Stimulated activated CD8-positive, alpha-beta memory T cell treated with anti-CD3 and anti-CD28 coated beads, Interleukin-7, amount 100 ng/mL, for 1 hour (primary cell): Measurements from ENCODE around the gene MXRA7.

Experiments
- DNase-seq, 2 donors: peaks; one replicate each; pipeline ENCODE4 v3.0.0-alpha.2; 2020; ENCODE audit warnings: low read depth in 2 of 2

The MXRA7 gene

DNA sequence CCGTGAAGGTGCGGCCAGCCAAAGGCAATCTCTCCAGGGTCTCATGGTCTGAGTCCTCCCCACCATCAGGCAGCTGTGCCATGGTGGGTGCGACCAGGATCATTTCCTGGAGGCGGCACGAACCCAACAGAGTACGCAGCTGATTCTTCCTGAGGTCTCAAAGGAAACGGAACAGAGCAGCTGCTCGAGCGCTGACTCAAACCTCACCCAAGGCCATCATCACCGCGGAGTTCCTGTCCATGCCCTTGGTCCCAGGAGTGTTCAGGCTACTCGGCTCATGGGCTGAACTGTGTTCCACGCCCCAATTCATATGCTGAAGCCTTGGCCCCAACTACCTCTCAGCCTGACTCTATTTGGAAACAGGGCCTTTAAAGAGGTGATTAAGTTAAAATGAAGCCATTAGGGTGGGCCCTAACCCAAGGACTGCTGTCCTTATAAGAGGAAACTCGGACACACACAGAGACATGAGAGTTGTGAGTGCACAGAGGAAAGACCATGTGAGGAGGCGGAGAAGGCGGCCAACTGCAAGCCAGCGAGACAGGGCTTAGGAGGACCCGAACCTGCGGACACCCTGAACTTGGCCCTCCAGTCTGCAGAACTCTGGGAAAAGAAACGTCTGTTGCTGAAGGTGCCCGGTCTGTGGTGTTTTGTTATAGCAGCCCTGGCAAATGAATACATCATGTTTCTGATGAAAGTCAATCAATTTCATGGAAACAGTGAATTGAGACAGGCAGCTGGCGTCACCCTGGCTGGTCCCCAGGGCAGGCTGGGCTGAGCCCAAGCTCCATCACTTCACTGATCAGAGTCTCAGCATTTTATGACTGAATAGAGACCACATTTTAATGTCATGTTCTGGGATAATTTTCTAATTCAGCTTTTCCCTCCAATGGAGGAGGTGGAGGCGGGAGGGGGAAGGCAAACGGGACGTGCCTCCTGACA is 13.7 kb downstream of the MXRA7 start:
- no peak for DNase-seq

- no peak for DNase-seq
These were observed 15.5 kb downstream of the MXRA7 start for GRCh38 chr17:76695059-76695831.

DNA sequence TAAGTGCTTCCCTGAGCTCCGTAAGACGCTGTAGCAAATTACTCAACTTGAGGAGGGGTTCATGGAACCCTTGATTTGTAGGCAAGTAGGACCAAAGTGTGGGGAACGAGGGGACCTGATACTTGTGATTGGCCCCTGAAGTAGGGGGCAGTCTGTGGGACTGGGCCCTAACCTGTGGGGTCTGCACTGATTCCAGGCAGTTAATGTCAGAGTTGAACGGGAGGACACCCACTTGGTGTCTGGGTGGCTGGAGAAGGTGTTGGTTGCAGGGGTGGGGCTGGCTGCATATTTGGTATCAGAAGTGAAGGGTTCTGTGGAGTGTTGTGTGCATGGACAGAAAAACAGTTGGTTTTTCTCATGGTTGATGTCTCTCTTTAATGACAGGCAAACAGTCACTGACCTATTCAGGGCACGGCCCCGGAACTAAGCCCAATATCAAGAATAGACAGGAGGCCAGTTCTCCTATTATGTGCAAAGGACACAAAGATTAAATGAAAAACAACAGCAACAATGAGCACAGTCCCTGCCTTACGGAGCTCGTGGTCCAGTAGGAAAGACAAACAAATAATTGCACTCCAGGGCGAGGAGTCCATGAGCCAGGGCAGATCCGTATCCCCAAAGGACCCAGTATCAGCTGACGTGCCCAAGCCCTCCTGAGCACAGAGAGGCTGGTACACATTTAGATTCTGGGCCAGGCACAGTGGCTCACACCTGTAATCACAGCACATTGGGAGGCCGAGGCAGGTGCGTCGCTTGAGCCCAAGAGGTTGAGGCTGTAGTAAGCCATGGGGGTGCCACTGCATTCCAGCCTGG is 19.2 kb downstream of the MXRA7 start:
- no peak for DNase-seq

GRCh38 chr17:76690596-76691280 is 20.0 kb downstream of the MXRA7 start:
- DNase-seq = no peak

GRCh38 chr17:76689859-76690258 is 20.9 kb downstream of the MXRA7 start:
- no peak for DNase-seq

DNA sequence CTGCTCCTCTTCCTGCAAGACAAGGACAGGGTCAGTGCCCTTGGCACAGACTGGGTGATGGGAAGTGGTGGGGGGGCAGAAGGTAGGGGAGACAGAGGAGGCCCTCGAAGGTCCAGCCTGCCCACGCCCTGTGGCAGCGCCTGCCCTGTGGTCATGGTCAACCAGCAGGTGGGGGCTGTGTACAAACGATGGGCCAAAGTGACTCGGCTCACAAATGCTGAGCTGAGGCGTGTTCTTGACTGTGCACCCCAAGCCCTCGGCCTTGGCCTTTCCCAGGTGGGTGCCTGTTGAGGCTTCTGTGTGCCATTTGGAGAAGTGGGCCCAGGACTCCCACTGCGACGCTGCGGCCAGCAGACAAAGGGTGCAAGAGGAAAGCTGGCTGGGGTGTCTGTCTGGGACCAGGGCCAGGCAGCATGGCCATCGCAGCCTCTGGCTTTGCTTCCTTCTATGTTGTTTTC is 22.6 kb downstream of the MXRA7 start:
- DNase-seq = no peak

- DNase-seq = no peak
These were observed 23.2 kb downstream of the MXRA7 start for GRCh38 chr17:76687298-76688164.

- no peak for DNase-seq
These were observed 24.0 kb downstream of the MXRA7 start for GRCh38 chr17:76686538-76687297.

DNA sequence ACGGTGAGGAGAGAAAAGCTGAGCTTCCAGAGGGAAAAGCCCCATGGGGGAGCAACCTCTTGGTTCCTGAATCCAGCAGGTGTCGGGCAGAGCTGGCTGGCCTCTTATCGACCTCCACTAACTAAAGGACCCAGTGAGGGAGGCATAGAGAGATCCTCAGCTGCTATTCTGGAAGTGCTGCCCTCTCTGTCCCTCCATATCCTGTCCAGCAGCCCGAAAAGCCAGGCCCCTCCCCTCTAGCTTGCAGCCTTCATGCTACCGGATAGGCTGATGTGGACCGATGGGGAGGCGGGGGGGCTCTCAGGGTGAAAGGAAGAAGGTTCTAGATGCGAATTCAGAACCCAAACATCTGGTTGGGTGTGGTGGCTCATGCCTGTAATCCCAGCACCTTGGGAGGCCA is 24.9 kb downstream of the MXRA7 start:
- no peak for DNase-seq

GRCh38 chr17:76685366-76685765 is 25.4 kb downstream of the MXRA7 start:
- DNase-seq = no peak

DNA sequence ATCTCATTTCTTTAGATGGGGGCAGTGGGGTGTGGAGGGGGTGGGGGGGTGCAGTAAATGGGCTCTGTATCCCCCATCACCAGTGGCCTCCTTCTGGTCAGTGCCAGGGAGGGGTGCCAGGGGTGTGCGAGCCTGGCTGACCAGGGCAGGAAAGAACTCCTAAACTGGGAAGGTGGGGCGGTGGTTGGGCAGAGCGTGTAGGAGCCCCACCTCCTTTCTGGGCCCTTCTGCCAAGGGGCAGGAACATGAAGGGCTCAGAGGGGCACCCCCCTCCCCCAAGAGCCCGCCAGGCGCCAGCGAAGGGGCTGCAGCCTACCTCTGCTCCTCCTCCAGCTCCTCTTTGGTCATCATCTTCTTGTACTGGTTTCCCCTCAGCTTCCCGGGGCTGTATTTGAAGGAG is 26.0 kb downstream of the MXRA7 start:
- DNase-seq = no peak

DNA sequence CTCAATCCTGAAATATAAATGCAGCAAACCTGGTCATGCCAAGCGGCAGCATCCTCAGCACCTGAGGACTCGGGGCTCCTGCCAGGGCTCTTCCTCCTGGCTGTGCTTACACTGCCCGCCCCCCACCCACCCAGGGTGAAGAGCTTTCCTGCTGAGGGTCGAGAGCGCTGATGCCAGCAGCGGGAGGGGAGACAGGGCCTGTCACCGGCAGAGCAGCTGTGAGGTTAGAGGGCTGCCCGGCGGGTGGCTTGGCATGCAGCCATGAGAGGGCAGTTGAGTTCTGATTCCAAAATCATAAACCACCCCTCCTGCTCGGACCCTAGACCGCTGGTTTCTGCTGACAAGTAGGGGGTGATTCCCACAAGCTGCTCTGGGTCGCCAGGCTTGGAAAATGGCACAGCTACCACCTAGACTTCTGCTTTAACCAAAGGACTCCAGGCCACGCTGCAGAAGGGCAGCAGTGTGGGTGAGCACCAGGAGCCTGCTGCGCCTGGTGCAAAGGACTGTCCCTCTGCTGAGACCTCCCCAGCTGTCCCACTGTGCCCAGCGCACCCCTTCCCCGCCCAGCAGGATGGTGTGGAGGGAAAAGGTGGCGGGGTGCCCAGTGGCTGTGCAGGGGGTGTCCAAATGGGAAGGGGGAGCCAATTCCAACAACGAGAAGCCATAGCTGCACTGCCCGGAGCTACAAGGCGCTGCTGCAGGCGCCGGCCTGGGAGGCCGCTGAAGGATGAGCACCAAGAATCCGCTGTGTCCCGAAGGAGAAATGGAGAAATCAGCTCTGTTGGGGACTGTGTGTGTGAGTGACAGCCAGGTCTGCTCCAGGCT is 26.6 kb downstream of the MXRA7 start:
- no peak for DNase-seq

GRCh38 chr17:76683011-76683755 is 27.6 kb downstream of the MXRA7 start:
- no peak for DNase-seq

GRCh38 chr17:76682296-76682695 is 28.5 kb downstream of the MXRA7 start:
- DNase-seq = no peak

DNA sequence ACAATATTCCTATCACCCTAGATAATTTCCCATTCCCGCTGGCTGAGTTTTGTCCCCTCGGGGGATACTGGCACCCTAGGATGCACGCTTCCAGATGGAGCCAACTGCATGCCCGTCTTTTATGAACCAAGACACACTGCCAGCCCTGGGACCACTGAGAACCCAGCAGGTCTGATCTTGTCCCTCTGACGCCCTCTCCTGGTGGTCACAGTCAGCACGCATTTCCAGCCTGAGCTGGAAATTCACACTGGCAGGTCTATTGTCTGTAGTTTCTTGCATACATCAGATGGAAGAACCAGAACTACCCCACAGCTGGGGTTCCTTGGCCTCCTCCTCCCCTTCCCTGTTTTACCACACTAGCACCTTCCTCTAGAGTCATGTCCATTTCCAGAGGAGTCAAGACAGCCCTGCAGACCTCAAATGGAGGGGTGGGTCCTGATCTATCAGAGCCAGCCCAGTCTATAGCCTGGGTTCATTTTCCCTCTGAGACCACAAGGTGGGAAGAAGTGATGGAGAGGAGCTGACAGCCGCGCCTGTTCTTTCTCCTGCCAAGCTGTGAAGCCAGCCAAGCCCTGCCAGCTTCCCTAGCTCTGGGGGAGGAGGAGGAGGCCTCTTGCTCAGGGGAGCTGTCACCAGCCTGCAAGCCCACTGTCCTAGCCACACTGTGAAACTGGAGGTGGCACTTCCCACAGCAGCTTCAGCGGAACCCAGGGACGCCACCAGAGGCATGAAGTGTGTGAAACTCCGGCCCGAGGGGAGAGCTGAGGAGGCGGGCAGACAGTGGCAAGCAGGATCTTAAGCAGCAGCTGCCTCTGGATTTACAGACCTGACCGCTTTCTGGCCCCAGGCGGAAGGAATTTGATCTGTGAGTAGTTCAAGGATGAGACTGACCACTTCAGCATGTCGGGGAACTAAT is 29.3 kb downstream of the MXRA7 start:
- DNase-seq = peak; percentile 41 to 49

DNA sequence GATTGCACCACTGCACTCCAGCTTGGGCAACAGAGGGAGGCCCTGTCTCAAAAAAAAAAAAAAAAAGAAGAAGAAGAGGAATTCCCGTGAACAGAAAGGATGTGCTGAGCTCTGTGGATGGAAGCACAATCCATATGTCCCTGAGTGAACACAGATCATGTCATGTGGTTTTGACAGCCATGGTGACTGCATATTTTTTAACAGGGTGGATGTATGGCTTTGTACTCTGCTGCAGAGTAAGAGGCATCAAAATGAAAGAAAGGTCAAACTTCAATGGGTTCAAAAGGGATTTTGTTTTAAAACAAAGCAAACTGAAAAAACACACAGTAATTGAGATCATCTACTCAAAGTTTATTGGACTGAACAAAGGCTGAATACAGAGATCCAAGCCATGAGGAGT is 31.5 kb downstream of the MXRA7 start:
- no peak for DNase-seq

DNA sequence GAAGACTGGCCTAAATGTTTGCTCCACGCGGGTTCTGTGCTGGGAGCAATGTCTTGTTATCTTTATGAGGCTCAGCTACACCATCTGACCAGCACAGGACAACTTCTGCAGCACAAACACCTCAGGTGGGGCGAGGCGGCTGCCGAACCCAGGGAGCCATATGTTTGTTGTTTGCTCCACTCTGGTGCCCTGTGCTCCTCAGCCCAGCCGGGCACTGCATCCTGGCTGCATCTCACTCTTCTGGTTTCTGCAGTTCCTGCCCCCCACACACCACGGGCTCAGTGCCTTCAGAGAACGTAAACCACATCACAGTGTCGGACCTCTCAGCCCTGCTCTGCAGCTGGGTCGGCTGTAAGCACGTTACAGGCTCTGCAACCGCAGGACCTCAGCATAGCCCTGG is 32.4 kb downstream of the MXRA7 start:
- DNase-seq = peak in 1 of 2 donors; percentile 20
